Urothelium cell line (cell line): ENCODE results near the gene ATP11A.
A peak's percentile ranks its signal among the peaks of the same experiment; 100 is the strongest.
"Not testable (repeated sequence)": the region's sequence is repeated elsewhere in the genome, so short reads cannot be mapped to it uniquely, and the experiment has no call there.

Experiments used
- DNase-seq: peaks from one replicate; pipeline ENCODE4 v3.0.0; 2011; ENCODE audit warnings: low spot score, mixed read lengths
- FAIRE-seq: peaks from 2 replicates; lab custom pipeline; 2011; peaks lifted over from hg19 to GRCh38; lab: Jason Lieb, UNC

The ATP11A gene

DNA sequence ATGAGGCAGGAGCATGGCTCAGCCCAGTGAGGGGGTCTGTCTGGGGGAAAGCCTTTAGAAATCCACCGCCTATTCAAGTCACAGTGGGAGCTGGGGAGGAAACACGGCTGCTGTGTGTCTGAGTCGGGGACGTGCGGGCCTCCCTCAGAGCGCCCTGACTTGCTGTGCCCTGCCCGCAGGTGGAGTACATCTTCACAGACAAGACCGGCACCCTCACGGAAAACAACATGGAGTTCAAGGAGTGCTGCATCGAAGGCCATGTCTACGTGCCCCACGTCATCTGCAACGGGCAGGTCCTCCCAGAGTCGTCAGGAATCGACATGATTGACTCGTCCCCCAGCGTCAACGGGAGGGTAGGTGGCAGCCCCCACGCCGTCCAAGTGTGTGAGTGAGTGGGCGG, 141.4 kb downstream of the ATP11A start:
- peak; percentile 9 for FAIRE-seq

GRCh38 chr13:112831801-112832200, 142.0 kb downstream of the ATP11A start:
- DNase-seq (no peak), FAIRE-seq (peak; percentile 99)

More for the DNA sequence above, 141.4 kb downstream of the ATP11A start:
- no peak for DNase-seq

DNA sequence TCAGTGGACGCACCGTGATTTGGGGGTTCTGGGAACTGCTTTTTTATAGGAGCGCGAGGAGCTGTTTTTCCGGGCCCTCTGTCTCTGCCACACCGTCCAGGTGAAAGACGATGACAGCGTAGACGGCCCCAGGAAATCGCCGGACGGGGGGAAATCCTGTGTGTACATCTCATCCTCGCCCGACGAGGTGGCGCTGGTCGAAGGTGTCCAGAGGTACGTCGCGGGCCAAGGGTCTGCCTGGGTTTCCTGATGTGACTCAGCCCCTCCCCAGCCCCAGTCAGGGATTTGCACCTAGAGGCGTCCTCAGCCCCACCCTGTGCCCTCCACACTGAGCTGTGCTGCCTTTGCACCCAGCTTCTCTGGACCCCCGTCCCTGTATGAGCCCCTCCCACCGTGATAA, 143.0 kb downstream of the ATP11A start:
- FAIRE-seq (no peak), DNase-seq (no peak)

- FAIRE-seq (no peak), DNase-seq (no peak)
Observed at GRCh38 chr13:112833551-112834257, 143.9 kb downstream of the ATP11A start.

DNA sequence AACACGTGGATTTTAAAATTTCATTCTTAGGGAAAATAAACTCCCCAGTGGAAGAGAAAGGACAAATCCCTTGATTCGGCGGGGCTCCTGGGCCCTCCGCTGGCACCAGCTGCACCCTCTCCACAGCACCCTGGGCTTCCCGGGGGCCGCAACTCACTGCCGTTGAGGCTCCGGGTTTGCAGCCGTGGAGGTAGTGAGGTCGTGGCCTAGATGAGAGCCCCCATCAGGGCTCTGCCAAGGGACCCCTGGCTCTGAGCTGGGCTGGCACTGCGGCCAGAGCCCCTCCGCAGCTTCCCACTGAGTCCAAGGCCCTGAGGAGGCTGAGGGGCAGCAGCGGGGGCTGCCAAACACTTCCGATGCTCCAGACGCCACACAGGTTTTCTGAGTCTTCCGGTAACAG, 145.5 kb downstream of the ATP11A start:
- FAIRE-seq (no peak), DNase-seq (no peak)

DNA sequence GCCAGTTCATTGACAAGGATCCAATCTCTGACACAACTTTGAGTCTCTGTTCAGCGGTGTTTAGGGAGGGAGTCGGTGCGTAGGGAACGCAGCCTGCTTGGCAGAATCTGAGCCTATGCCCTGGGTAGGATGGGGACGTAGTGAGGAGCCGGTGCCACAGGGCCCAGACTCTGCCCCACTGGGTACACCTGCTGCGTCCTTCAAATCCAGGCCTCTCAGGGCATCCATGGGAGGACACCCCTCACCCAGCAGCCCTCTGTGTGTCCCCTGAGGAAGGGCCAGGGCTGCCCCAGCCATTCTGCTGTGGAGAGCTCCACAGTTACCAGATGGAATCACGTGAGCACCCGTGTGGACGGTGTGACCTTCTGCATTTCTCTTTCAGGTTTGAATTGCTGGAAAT, 146.0 kb downstream of the ATP11A start:
- FAIRE-seq (no peak), DNase-seq (no peak)

- DNase-seq: no peak
- FAIRE-seq: no peak
Observed at GRCh38 chr13:112836940-112837339, 147.1 kb downstream of the ATP11A start.

- DNase-seq (no peak), FAIRE-seq (no peak)
Observed at GRCh38 chr13:112837371-112838037, 147.7 kb downstream of the ATP11A start.

- FAIRE-seq (peak; percentile 91), DNase-seq (no peak)
Observed at GRCh38 chr13:112838038-112838841, 148.4 kb downstream of the ATP11A start.

GRCh38 chr13:112838842-112839117, 148.9 kb downstream of the ATP11A start:
- DNase-seq (no peak), FAIRE-seq (no peak)

- no peak for FAIRE-seq
Observed at GRCh38 chr13:112839356-112840105, 149.7 kb downstream of the ATP11A start.

DNA sequence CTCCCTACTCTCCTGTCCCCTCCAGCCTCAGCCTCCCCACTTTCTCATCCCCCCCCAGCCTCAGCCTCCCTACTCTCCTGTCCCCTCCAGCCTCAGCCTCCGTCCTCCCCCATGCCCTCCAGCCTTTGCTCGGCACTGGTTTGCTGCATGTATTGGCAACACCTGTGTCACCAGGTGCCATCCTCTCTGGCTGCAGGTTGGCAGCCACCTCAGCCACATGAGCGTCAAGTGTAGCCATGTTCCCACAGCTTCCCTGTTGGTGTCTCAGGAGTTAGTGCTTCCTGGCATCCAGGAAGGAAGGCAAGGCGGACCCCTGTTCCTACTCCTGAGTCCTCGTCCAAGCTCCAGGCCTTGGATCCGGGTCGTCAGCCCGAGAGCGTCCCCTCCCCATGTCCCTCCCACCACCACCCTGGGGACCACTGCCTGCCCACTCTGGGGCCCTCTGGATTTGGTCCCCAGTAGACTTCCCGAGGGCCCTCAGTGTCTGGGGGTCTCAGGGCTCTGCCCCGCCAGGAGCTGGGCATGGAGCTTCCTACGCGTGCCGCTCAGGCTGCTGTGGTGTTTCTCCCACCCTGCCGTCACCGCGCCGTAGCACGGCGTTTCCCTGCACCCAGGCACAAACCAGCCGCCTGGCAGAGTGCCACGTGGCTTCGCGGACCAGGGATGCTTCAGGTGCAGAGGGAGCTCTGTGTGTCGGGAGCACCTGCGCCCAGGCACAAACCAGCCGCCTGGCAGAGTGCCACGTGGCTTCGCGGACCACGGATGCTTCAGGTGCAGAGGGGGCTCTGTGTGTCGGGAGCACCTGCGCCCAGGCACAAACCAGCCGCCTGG, 150.8 kb downstream of the ATP11A start:
- FAIRE-seq: no peak
- DNase-seq: no peak

More at GRCh38 chr13:112839356-112840105, 149.7 kb downstream of the ATP11A start:
- DNase-seq: no peak

DNA sequence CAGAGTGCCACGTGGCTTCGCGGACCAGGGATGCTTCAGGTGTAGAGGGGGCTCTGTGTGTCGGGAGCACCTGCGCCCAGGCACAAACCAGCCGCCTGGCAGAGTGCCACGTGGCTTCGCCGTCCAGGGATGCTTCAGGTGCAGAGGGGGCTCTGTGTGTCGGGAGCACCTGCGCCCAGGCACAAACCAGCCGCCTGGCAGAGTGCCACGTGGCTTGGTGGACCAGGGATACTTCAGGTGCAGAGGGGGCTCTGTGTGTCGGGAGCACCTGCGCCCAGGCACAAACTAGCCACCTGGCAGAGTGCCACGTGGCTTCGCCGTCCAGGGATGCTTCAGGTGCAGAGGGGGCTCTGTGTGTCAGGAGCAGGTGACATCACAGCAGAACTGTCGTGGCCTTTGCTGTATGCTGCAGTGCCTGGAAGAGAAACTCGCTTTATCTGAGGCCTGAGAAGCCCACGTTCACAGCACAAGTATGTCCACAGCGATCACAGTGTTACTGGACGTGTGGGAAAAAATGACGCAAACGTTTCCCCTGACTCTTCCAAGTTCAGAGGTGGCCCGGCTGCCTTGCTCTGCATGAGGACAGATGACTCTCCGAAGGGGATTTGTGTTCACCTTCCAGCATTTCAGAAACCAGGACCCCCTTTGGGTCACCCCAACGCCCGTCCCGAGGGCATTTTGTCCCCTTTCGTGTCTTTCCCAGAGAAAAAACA, 151.6 kb downstream of the ATP11A start:
- FAIRE-seq, DNase-seq: not testable (repeated sequence)

DNA sequence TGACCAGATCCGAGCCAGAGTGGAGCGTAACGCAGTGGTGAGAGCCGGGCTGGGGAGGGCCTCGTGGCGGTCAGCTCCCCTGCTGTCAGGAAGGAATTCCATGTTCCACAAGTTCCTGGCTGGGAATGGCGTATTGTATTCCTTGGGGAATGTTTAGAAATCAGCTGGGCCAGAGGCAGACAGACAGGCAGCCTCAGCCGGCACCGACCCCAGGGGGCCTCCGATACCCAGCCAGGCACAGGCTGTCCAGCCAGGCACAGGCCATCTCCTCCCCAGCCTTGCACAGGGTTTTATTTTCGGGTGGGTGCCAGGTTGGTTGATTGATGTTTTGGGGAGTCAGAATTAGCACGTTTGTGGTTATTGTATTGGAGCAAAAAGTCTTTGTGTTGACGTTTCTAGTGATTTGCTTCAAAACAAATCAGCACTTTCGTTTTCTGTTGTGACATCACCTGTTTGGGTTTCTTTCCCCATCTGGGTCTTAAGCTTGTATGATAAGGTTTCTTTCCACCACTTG, 152.6 kb downstream of the ATP11A start:
- no peak for FAIRE-seq
- no peak for DNase-seq

GRCh38 chr13:112842931-112843391, 153.1 kb downstream of the ATP11A start:
- FAIRE-seq (peak; percentile 32), DNase-seq (no peak)

DNA sequence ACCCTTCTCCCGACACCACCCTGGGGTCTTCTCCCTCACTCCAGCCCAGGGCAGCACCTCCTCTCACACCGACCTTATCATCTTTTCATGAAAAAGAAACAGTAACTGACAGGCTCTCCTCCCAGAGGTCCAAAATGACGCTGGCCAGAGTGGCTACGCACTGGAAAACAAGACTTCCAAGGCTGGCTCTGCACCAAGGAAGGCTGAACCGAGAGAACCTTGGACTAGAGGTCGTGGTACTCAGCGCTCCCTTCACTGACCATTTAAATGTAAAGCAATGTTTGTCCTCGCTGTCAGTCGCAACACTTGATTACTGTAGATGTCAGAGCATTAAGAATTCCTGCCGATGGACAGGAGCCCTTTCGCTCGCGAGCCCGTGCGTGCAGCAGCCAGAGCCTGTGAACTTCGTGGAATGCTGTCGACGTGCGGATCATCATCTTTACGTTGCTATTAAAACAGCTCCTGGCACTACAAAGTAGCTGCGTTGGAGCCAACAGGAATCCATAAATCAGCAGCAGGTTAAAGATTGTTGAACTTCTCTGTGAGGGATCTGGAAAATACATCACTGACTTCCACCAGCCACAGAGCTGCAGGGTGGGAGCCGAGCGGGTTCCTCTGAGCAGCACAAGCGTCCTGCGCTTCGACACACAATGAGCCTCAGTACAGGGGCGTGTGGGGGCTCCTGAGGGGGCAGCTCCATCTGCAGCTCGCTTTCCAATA, 153.7 kb downstream of the ATP11A start:
- no peak for FAIRE-seq
- no peak for DNase-seq

DNA sequence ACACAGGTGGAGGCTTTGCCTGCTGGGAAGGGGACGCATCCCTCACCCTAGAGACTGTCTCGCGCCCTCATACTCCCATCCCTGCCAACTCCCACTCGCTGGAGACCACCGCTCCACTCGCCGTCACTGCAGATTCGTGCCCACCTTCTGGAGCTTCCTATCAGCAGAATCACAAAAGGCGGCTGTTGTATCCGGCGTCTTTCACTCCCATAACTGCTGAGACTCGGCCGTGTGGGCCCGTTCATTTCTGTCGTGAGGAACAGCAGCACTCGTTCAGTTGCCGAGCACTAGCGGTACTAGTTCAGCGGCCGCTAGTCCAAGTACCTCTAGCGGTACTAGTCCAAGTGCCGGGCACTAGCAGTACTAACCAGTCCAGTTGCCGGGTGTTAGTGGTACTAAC, 154.6 kb downstream of the ATP11A start:
- FAIRE-seq: no peak
- DNase-seq: no peak

- no peak for DNase-seq
- FAIRE-seq: peak; percentile 13
Observed at GRCh38 chr13:112844879-112845278, 155.0 kb downstream of the ATP11A start.
